Measurements from ENCODE around the gene PAQR3. TPM values are rescaled to one million over a fixed set of nuclear protein-coding genes. Genes with fewer than 3 reads are reported as not detected.

Gene PAQR3
- polyA plus RNA-seq, 1 experiment, result 10.4 TPM

GRCh38 chr4:78930016-78930629 is 9.1 kb downstream of the PAQR3 start:
- POLR2A ChIA-PET, result no interaction called here
- Histone ChIP-seq H3K36me3 (ENCODE audit: control insufficient read depth, insufficient read depth, low read length) (peaks cover 2% of the 10 kb centered on the region), H3K27me3 (ENCODE audit: control insufficient read depth, insufficient read depth, low read length) (no peaks in the 10 kb centered on the region), H3K4me3 (ENCODE audit: low read depth, low read length) (no peak overlapping the region)
- CTCF ChIA-PET, result no interaction called here
- no peak for DNase-seq (ENCODE audit: low read depth)
- no peak for TF ChIP-seq CTCF (IDR thresholded peaks at IDR 0.05; ENCODE audit: insufficient read depth, low read depth, low read length)

GRCh38 chr4:78928835-78929234 is 10.4 kb downstream of the PAQR3 start:
- H3K4me3 ChIP-seq (ENCODE audit: low read depth, low read length), result no peak overlapping the region
- CTCF ChIA-PET, result no interaction called here
- peaks cover 2% of the 10 kb centered on the region for H3K36me3 ChIP-seq (ENCODE audit: control insufficient read depth, insufficient read depth, low read length)
- DNase-seq (ENCODE audit: low read depth), result no peak
- no peak for TF ChIP-seq CTCF (IDR thresholded peaks at IDR 0.05; ENCODE audit: insufficient read depth, low read depth, low read length)
- POLR2A ChIA-PET, result no interaction called here
- H3K27me3 ChIP-seq (ENCODE audit: control insufficient read depth, insufficient read depth, low read length), result no peaks in the 10 kb centered on the region

- no peak for TF ChIP-seq CTCF (IDR thresholded peaks at IDR 0.05; ENCODE audit: insufficient read depth, low read depth, low read length)
- POLR2A ChIA-PET, result no interaction called here
- DNase-seq (ENCODE audit: low read depth), result no peak
- H3K36me3 ChIP-seq (ENCODE audit: control insufficient read depth, insufficient read depth, low read length), result peaks cover 2% of the 10 kb centered on the region
- H3K27me3 ChIP-seq (ENCODE audit: control insufficient read depth, insufficient read depth, low read length), result no peaks in the 10 kb centered on the region
- CTCF ChIA-PET, result interaction anchor here (1.5 kb wide), 1 partner anchor 11 kb away, joined by 5 read pairs; no protein-coding TSS in a partner anchor
- no peak overlapping the region for H3K4me3 ChIP-seq (ENCODE audit: low read depth, low read length)
These were observed 12.4 kb downstream of the PAQR3 start for GRCh38 chr4:78926826-78927225.

- ChIA-PET POLR2A (no interaction called here), CTCF (no interaction called here)
- Histone ChIP-seq H3K36me3 (ENCODE audit: control insufficient read depth, insufficient read depth, low read length) (no peaks in the 10 kb centered on the region), H3K4me3 (ENCODE audit: low read depth, low read length) (no peak overlapping the region), H3K27me3 (ENCODE audit: control insufficient read depth, insufficient read depth, low read length) (no peaks in the 10 kb centered on the region)
- TF ChIP-seq CTCF (IDR thresholded peaks at IDR 0.05; ENCODE audit: insufficient read depth, low read depth, low read length), result no peak
- no peak for DNase-seq (ENCODE audit: low read depth)
These were observed 15.6 kb downstream of the PAQR3 start for GRCh38 chr4:78923464-78924312.

- Histone ChIP-seq H3K27me3 (ENCODE audit: control insufficient read depth, insufficient read depth, low read length) (no peaks in the 10 kb centered on the region), H3K4me3 (ENCODE audit: low read depth, low read length) (no peak overlapping the region), H3K36me3 (ENCODE audit: control insufficient read depth, insufficient read depth, low read length) (no peaks in the 10 kb centered on the region)
- CTCF ChIA-PET, result no interaction called here
- POLR2A ChIA-PET, result no interaction called here
- no peak for DNase-seq (ENCODE audit: low read depth)
- no peak for TF ChIP-seq CTCF (IDR thresholded peaks at IDR 0.05; ENCODE audit: insufficient read depth, low read depth, low read length)
These were observed 17.0 kb downstream of the PAQR3 start for GRCh38 chr4:78922207-78922606.

Data from BJ (cell line).